ENCODE results near the gene METTL1.

DNA sequence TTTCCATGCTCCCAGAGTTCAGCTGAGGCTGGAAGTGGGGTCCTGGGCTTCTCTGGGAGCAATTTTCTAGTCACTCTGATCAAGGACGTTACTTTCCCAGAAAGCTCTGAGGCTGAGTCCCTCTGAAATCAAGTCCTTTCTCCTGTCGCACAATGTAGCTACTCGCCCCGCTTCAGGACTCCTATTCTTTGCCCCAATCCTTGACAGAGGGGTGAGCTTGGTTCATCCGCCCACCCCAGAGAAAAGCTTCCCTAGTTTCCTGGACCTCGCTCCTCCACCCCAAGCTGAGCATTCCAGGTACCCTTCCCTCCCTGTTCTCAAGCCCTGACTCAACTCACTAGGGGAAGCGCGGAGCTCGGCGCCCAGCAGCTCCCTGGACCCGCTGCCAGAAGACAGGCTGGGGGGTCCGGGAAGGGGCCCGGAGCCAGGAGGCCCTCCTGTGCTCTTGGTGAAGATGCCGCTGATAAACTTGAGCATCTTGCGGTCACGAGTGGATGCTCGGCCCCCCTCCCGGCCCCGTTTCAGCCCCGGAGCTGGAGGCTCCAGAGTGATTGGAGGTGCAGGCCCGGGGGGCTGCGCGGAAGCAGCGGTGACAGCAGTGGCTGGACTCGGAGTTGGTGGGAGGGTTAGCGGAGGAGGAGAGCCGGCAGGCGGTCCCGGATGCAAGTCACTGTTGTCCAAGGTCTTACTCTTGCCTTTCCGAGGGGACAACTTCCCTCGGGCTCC, 35.0 kb downstream of the METTL1 start:
- TF ChIP-seq, protein P1, sequence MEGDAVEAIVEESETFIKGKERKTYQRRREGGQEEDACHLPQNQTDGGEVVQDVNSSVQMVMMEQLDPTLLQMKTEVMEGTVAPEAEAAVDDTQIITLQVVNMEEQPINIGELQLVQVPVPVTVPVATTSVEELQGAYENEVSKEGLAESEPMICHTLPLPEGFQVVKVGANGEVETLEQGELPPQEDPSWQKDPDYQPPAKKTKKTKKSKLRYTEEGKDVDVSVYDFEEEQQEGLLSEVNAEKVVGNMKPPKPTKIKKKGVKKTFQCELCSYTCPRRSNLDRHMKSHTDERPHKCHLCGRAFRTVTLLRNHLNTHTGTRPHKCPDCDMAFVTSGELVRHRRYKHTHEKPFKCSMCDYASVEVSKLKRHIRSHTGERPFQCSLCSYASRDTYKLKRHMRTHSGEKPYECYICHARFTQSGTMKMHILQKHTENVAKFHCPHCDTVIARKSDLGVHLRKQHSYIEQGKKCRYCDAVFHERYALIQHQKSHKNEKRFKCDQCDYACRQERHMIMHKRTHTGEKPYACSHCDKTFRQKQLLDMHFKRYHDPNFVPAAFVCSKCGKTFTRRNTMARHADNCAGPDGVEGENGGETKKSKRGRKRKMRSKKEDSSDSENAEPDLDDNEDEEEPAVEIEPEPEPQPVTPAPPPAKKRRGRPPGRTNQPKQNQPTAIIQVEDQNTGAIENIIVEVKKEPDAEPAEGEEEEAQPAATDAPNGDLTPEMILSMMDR (IDR thresholded peaks at IDR 0.05; ENCODE audit: insufficient read depth, low read length, poor library complexity, severe bottlenecking), result no peak
- TF ChIP-seq EZH2phosphoT487 (conservative IDR thresholded peaks at IDR 0.05; ENCODE audit: low read length), result no peak

All from SU-DHL-6 (cell line).